Endothelial cell of umbilical vein (primary cell): ENCODE measurements around the gene ZSCAN20. TPM values are rescaled to one million over a fixed set of nuclear protein-coding genes. Genes with fewer than 3 reads are reported as not detected.

ENCODE experiments used
- BruUV-seq: library from RNA; stranded (reverse); fragments of 400-500 nt; replicated peaks from 2 replicates; lab custom pipeline; 2021; lab: Mats Ljungman, UMichigan
- CTCF ChIA-PET: fragments of 300-600, 350-600 bp; sonication (Branson Sonifier 250); formaldehyde crosslinking; loops from one replicate; lab custom pipeline; 2021; ENCODE audit warnings: antibody characterized with exemption, inconsistent platforms; lab: Charles Lee
- POLR2A ChIA-PET: fragments of 300-600, 350-600 bp; sonication (Branson Sonifier 250); formaldehyde crosslinking; loops from one replicate; lab custom pipeline; 2021; ENCODE audit warnings: antibody characterized with exemption, inconsistent platforms; lab: Charles Lee
- DNase-seq: peaks from one replicate; pipeline ENCODE4 v3.0.0-alpha.2; 2011; ENCODE audit warnings: low read depth, low spot score
- FAIRE-seq: peaks from 2 replicates; lab custom pipeline; 2011; peaks lifted over from hg19 to GRCh38; lab: Jason Lieb, UNC
- H2AFZ ChIP-seq: 2 replicates; pipeline ENCODE4 v1.6.0; 2012; ENCODE audit warnings: low read depth, low read length, control low read depth, inconsistent platforms
- H3K27ac ChIP-seq: 2 replicates; pipeline ENCODE4 v1.5.1; 2011; ENCODE audit warnings: low read depth, mild to moderate bottlenecking, control low read depth, low read length, moderate library complexity; ENCODE audit not compliant: insufficient read depth
- H3K27me3 ChIP-seq, 2 experiments: 2 replicates each; pipeline versions ENCODE4 v1.6.0 to v1.6.1; 2011; ENCODE audit warnings: low read length in 2 of 2, mixed read lengths in 1 of 2; ENCODE audit not compliant: control insufficient read depth in 2 of 2, insufficient read depth in 2 of 2
- H3K36me3 ChIP-seq, 2 experiments: 2 replicates in 1 of 2; 3 replicates in 1 of 2; pipeline ENCODE4 v1.5.1; 2011; ENCODE audit warnings: low read length in 2 of 2, mild to moderate bottlenecking in 1 of 2, moderate library complexity in 1 of 2; ENCODE audit not compliant: control insufficient read depth in 2 of 2, insufficient read depth in 2 of 2; ENCODE audit errors: extremely low read depth in 1 of 2
- H3K4me1 ChIP-seq: 3 replicates; pipeline ENCODE4 v1.5.1; 2011; ENCODE audit warnings: mild to moderate bottlenecking, low read length; ENCODE audit not compliant: control insufficient read depth, insufficient read depth; ENCODE audit errors: extremely low read depth
- H3K4me2 ChIP-seq: 2 replicates; pipeline ENCODE4 v1.6.1; 2011; ENCODE audit warnings: low read length, control low read depth, mixed read lengths; ENCODE audit not compliant: insufficient read depth
- H3K4me3 ChIP-seq, 3 experiments: fragments of 200-600 bp in 1 of 3; sonication (generic), shearing (Covaris generic) in 1 of 3; replicated peaks in 1 of 3; 2 replicates each; pipeline ENCODE4 v1.5.1; 2011 to 2016; ENCODE audit warnings: control low read depth in 3 of 3, low read length in 3 of 3, mild to moderate bottlenecking in 2 of 3, inconsistent platforms in 1 of 3, low read depth in 1 of 3, moderate library complexity in 1 of 3; ENCODE audit not compliant: insufficient read depth in 1 of 3
- H3K79me2 ChIP-seq: 2 replicates; pipeline ENCODE4 v1.6.0; 2012; ENCODE audit warnings: low read length, inconsistent platforms; ENCODE audit not compliant: control insufficient read depth, insufficient read depth
- H3K9ac ChIP-seq: replicated peaks from 2 replicates; pipeline ENCODE3; 2011; ENCODE audit warnings: low read length, control low read depth; ENCODE audit not compliant: insufficient read depth; ENCODE audit errors: extremely low read depth
- H3K9me1 ChIP-seq: replicated peaks from 3 replicates; pipeline ENCODE4 v1.6.0; 2011; ENCODE audit warnings: mild to moderate bottlenecking, low read length; ENCODE audit not compliant: control insufficient read depth, insufficient read depth; ENCODE audit errors: extremely low read depth
- H3K9me3 ChIP-seq: replicated peaks from 2 replicates; pipeline ENCODE4 v1.5.1; 2012; ENCODE audit warnings: low read length, inconsistent platforms; ENCODE audit not compliant: control insufficient read depth, insufficient read depth
- H4K20me1 ChIP-seq: replicated peaks from 2 replicates; pipeline ENCODE3; 2011; ENCODE audit warnings: mild to moderate bottlenecking, low read length; ENCODE audit not compliant: control insufficient read depth, insufficient read depth; ENCODE audit errors: extremely low read depth
- EZH2 ChIP-seq: IDR thresholded peaks from 2 replicates; pipeline ENCODE4 v1.6.1; 2012; ENCODE audit warnings: borderline replicate concordance, low read depth, mild to moderate bottlenecking, moderate library complexity, low read length, inconsistent platforms; ENCODE audit not compliant: severe bottlenecking
- FOS ChIP-seq: IDR thresholded peaks from 2 replicates; pipeline ENCODE4 v1.6.1; 2011; ENCODE audit warnings: mild to moderate bottlenecking, low read length, moderate library complexity, borderline replicate concordance; ENCODE audit not compliant: insufficient read depth
- GATA2 ChIP-seq: IDR thresholded peaks from 2 replicates; pipeline ENCODE4 v1.7.0; 2011; ENCODE audit warnings: low read depth, mild to moderate bottlenecking, moderate library complexity, mixed read lengths, low read length; ENCODE audit not compliant: insufficient read length, insufficient read depth
- JUN ChIP-seq: IDR thresholded peaks from 2 replicates; pipeline ENCODE4 v1.6.1; 2011; ENCODE audit warnings: borderline replicate concordance, low read depth; ENCODE audit not compliant: insufficient read length, insufficient read depth
- MYC ChIP-seq: IDR thresholded peaks from one replicate; pipeline ENCODE4 v1.6.1; 2011; ENCODE audit warnings: mild to moderate bottlenecking, low read depth, low read length
- POLR2A ChIP-seq: IDR thresholded peaks from 2 replicates; pipeline ENCODE4 v1.6.1; 2012; ENCODE audit warnings: low read depth, mild to moderate bottlenecking, control low read depth, low read length
- POLR2AphosphoS5 ChIP-seq: IDR thresholded peaks from 2 replicates; pipeline ENCODE4 v1.6.1; 2012; ENCODE audit warnings: low read depth, mild to moderate bottlenecking, control low read depth, low read length, moderate library complexity; ENCODE audit not compliant: insufficient read depth
- dilution Hi-C: fragments of 300-500 bp; cut with MboI; formaldehyde crosslinking; loops from one replicate; pipeline ENCODE4 v1.15.0; 2019; ENCODE audit warnings: low sequenced_read_pairs; ENCODE audit not compliant: extremely low pct_ligation_motif_present
- intact Hi-C: fragments of 100-400 bp; cut with micrococcal nuclease; formaldehyde crosslinking; loops from one replicate; pipeline ENCODE4 v1.10.0; 2022
- polyA plus RNA-seq, 4 experiments: library from polyadenylated mRNA; depleted of rRNA in 3 of 4; stranded (reverse) in 3 of 4; unstranded in 1 of 4; fragments of >200 nt; gene quantifications; 2 replicates each; pipeline versions ENCODE4 v1.2.1 to v1.2.3, GENCODE V29; 2011 to 2012; ENCODE audit warnings: missing spikeins in 1 of 4
- total RNA-seq: library from RNA; stranded (reverse); gene quantifications from 2 replicates; pipeline ENCODE4 v1.2.3, GENCODE V29; 2021
- TF ChIP-seq, protein P1 (sequence below): IDR thresholded peaks from 2 replicates; pipeline ENCODE4 v1.6.1; 2011; ENCODE audit not compliant: insufficient read depth, insufficient read length
- TF ChIP-seq, protein P2 (sequence below), 2 donors: IDR thresholded peaks; 1 replicate in 1 of 2; 2 replicates in 1 of 2; pipeline ENCODE4 v1.5.1; 2011; ENCODE audit warnings: low read length in 2 of 2, mild to moderate bottlenecking in 2 of 2, moderate library complexity in 2 of 2, control low read depth in 1 of 2, inconsistent platforms in 1 of 2, low read depth in 1 of 2; ENCODE audit not compliant: insufficient read depth in 1 of 2; ENCODE audit errors: extremely low read depth in 1 of 2

Gene ZSCAN20
- total and polyA plus RNA-seq, 2 donors (not counting 3 experiments of a cell fraction or from before 2014, with no cell fraction given) = 1.2 to 5.8 TPM

DNA sequence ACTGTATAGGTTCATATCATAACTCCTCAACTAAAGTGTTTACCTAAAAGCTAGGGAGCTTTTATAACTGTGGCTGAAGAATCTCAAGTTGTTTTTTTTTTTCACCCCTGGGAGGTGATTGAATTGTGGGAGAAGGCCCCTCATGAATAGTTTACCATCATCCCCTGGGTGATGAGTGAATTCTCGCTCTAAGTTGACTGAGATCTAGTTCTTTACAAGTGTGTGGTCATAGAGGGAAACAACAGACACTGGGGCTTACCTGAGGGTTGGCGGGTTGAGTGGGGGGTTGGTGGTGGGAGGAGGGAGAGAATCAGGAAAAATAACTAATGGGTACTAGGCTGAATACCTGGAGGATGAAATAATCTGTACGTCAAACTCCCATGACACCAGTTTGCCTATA, 7.9 kb upstream of the ZSCAN20 start:
- no peak for FAIRE-seq
- no peaks in the 10 kb centered on the region for H3K27me3 ChIP-seq
- BruUV-seq = no TSS peak
- intact Hi-C loops = no loop called here
- H2AFZ ChIP-seq = no peak overlapping the region
- no peak overlapping the region for H3K4me3 ChIP-seq
- DNase-seq = no peak
- no peak overlapping the region for H3K27ac ChIP-seq
- H4K20me1 ChIP-seq = no peaks in the 10 kb centered on the region
- H3K4me2 ChIP-seq = no peak overlapping the region
- peaks cover 8% of the 10 kb centered on the region for H3K4me1 ChIP-seq
- TF ChIP-seq EZH2 (no peak), FOS (no peak), POLR2A (no peak), MYC (no peak), GATA2 (no peak), JUN (no peak), POLR2AphosphoS5 (no peak)
- TF ChIP-seq, protein P1, sequence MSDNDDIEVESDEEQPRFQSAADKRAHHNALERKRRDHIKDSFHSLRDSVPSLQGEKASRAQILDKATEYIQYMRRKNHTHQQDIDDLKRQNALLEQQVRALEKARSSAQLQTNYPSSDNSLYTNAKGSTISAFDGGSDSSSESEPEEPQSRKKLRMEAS = no peak
- TF ChIP-seq, protein P2, sequence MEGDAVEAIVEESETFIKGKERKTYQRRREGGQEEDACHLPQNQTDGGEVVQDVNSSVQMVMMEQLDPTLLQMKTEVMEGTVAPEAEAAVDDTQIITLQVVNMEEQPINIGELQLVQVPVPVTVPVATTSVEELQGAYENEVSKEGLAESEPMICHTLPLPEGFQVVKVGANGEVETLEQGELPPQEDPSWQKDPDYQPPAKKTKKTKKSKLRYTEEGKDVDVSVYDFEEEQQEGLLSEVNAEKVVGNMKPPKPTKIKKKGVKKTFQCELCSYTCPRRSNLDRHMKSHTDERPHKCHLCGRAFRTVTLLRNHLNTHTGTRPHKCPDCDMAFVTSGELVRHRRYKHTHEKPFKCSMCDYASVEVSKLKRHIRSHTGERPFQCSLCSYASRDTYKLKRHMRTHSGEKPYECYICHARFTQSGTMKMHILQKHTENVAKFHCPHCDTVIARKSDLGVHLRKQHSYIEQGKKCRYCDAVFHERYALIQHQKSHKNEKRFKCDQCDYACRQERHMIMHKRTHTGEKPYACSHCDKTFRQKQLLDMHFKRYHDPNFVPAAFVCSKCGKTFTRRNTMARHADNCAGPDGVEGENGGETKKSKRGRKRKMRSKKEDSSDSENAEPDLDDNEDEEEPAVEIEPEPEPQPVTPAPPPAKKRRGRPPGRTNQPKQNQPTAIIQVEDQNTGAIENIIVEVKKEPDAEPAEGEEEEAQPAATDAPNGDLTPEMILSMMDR (IDR thresholded peaks at IDR 0.05; ENCODE audit: extremely low read depth in 1 of 2, insufficient read depth in 1 of 2, low read depth in 1 of 2, low read length in 2 of 2) = no peak
- ChIA-PET POLR2A (no interaction called here), CTCF (no interaction called here)
- H3K36me3 ChIP-seq = no peaks in the 10 kb centered on the region
- H3K9me3 ChIP-seq = no peaks in the 10 kb centered on the region
- H3K9ac ChIP-seq = no peak overlapping the region
- dilution Hi-C loops = no loop called here
- no peaks in the 10 kb centered on the region for H3K79me2 ChIP-seq
- H3K9me1 ChIP-seq = no peaks in the 10 kb centered on the region
